HG02970 (cell line): Measurements from ENCODE around the gene CYYR1.

Experiments
- ATAC-seq: cut with Tn5 transposase; IDR thresholded peaks from one replicate; pipeline ENCODE4 v1.9.1; 2021; ENCODE audit warnings: mild to moderate bottlenecking, moderate library complexity, moderate number of reproducible peaks; ENCODE audit not compliant: unreplicated experiment, low FRiP score

Gene CYYR1

DNA sequence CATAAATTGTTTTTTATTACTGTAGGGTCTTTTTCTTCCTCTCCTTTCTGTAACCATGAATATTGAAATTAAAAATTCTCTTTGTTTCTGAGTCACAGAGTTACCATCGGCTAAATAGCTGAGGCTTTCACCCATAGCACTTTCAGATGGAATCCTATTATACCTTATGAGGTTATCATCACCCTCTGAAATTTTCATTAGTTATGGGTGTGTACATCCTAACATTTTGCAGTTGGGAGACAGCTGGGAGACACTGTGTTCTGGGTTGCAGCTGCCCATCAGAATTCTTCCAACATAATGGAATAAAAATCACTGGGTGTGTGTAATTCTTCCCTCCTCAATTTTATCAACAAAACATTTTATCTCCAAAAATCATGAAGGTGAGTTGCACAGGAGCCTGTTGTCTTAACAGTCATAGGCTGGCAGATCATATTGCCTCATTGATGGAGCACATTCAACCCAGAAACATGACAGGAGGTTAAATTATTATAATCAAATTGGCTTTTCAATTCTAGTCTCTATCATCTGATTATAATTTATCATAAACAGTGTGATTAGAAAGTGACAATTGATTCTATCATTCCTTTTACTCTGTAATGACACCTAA is 17.4 kb downstream of the CYYR1 start:
- ATAC-seq = no peak

DNA sequence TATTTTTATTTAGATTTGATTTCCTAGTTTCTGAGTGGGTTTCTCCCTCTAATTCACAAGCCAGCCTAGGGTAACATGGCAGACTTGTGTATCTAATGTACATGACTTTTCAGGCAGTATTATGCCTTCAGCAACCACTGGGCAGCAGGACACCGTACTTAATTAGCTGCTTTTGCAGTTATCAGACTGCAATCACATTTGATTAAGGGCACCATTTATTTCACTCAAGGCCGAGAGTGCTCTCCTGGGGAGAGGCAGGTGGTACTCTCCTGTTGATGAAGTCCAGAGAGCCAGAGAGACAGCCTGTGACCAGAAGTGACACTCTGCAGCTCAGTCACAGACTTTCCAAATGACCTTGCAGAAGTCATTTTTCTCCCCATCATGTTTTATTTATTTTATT is 18.7 kb downstream of the CYYR1 start:
- no peak for ATAC-seq

DNA sequence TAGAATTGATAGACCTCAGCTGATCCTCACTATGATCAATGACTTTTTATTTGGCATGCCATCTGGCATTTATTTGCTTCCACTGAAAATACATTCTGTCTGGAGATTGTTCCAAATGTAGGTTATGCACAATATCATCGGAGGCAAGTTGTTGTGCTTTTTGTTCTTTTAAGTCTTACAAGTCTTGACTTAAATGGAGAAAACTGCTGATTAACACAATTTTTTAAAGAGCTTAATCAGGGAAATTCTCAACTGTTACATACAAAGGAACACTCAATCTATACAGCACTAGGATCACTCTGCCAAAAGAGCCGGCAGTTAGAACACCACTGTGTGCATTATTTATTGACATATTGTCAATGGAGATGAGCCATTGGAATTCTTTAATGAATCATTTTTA is 19.2 kb downstream of the CYYR1 start:
- ATAC-seq = no peak

DNA sequence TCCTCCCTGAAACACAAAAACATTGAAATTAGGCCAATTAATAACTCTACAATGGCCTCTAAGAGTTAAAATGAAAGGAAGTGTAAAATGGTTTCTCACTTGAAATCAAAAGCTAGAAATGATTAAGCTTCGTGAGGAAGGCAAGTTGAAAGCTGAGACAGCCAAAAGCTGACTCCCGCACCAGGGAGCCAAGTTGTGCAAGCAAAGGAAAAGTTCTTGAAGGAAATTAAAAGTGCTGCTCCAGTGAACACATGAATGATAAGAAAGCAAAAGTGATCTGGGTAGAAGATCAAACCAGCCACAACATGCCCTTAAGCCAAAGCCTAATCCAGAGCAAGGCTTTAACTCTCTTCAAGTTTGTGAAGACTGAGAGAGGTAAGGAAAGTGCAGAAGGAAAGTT is 22.8 kb downstream of the CYYR1 start:
- no peak for ATAC-seq

DNA sequence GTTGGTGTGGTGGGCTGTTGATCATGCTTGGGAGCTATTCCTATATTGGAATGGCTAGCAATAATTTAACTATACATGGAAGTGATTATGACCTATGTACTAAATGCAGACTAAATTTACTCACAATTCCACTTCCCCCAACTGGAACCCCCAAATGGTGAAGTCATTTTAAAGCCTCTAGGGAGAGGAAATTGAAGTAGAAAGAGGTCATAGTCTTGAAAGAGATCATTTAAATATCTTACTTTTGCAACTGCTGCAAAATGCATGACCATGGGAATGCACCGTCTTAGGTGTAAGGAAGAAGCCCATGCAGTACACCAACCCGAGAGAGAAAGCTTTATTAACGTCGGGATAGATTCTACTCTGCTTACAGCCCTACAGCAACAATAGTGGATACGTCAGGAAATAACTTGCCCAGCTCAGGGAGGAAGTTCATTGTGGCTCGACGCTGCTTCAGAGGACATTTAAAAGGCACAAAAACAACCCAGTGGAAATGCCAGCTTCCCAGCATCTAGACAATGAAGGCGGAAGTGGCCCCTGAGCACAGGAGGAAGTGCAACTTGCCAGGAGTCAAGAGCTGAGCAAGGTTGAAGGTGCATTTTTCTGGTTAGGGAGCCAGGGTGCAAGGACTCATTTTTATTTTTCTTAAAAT is 26.5 kb downstream of the CYYR1 start:
- ATAC-seq = no peak

DNA sequence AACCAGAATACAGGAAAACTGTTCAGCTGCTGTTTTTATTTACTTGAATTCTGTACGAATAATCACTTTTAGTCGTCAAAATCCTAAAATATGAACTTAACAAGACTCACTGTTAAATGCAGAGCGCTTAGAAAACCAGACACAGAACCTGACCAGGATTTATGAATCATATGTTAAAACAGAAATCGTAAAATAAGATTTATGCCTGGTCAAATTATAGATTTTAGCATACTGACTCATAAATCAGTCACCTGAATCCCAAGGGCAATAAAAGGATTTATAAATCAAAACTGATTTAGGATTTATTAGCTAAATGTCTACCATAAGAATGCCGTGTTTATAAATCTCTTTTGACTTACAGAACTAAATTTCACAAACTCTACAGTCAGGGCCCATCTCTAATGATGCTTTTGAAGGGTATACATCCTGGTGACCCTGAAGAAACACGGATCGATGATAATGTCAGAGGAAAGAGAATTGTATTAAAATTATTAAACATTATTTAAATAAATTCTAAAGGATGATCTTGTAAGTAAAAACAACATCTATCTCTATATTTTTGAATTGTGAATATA is 28.8 kb downstream of the CYYR1 start:
- ATAC-seq = no peak

DNA sequence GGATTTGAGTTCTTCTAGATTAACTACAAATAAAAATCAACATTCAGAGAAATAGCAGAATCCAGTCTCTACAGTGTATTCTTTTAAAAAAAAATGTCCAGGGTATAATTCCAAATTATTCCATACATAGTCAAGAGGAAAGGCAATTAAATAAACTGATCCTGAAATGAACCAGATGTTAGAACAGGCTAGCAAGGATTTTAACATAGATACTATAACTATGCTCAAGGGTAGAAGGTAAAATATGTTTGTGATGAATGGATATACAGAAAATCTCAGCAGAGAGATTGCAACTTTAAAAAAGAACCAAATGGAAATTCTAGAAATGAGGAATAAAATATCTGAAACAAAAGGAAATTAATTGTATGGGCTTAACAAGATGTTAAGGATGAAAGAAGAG is 32.4 kb downstream of the CYYR1 start:
- no peak for ATAC-seq

DNA sequence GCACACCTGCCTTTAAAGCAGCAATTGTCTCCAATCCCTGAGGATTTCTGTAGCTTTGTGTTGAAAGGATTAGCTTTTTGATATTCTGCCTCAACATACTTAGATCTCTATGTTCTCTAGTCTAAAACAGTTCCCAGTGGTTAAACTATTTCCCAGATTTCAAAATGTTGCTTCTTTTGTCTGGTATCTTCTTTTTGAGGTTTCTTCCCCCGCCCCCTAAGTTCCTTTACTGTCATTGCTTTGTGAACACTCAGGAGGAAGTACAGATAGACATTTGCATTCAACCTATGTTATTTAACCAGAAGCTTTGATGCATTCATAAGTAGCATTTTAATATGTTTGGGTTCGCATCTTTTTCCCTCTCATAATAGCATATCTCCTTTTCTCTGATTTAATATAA is 33.5 kb downstream of the CYYR1 start:
- no peak for ATAC-seq

DNA sequence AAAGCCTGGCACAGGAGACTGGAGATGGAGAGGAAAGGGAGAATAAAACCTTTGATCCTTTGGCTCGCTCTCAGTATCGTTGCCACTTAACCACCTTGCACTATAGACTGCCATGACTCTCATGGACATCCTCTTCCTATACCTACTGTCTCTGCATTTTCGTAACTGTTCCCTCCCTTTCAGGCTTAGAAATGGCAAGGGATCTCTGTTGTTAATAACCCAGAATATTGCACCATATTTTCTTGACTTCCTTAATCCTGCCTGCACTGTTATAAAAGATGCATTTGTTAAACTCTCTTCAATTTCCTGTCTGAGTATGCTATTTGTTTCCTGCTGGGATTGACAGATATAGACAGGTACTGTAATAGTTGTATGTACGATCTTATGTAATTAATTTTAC is 38.6 kb downstream of the CYYR1 start:
- ATAC-seq = no peak

DNA sequence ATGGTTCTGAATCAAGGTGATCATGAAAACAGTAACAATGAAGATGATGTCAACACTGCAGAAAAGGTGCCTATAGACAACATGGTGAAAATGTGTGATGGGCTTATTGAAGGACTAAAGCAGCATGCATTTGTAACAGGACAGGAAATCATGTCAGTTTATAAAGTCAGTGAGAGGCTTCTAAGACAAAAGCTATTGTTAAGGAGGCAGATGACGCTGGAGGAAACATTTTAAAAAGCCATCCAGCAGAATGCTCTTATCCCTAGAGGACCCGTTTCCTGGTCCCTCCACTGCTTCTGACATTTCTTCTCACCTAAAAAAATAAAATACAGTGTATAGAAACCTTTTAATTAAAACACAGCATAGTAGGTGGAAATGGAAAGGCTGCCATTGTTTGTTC is 40.9 kb downstream of the CYYR1 start:
- ATAC-seq = no peak

DNA sequence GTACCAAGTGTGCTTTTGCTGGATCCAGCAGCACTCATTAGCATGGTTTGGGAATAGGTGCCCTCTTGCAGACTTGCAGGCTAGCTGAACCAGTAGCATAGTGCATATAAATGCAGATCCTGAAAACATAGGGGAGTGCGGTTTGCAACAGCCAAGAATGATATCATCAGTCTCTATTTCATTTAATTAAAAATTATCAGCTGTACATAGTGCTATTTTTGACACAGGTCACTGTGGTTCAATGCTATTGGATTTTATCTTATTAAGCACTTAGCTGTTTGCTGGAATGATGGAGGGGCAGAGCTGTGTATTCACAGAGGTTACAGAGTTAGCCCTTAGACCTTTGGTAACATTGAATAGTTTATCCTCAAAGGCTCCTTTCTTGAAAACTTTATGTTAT is 43.6 kb downstream of the CYYR1 start:
- ATAC-seq = no peak

DNA sequence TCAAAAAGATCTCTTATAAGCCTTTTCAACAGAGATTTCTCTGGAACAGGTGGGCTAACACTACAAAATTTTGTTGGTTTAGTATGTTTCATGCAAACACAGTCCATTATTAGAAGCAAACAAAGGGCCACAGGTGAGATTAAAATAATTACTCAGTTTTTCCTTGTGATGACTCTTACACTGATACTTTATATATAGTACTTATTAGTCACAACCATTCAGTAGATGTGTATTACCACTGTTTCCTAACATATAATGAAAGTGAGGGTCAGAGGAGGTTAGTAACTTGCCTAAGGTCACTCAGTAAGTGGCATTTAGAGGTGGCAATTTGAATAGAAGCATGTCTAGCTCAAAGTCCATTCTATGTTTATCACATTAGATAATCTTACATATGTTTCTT is 44.2 kb downstream of the CYYR1 start:
- ATAC-seq = no peak

DNA sequence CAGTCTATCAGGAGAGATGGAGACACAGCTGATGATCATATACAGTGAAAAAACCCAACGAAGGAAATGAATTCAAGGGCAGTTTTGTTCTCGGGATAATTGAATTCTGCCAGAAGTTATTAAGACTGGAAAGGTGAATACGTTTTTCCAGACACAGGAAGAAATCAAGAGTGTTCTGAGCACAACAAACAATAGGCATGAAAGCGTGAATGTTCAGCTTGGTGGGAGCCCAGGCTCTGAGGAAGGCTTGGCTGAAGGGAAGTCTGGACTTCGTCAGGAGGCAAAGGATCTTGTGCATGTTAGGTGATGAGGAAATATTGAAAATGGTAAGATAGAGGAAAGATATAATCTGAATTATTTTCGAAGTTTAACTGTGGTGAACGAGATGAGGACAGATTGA is 50.4 kb downstream of the CYYR1 start:
- no peak for ATAC-seq

DNA sequence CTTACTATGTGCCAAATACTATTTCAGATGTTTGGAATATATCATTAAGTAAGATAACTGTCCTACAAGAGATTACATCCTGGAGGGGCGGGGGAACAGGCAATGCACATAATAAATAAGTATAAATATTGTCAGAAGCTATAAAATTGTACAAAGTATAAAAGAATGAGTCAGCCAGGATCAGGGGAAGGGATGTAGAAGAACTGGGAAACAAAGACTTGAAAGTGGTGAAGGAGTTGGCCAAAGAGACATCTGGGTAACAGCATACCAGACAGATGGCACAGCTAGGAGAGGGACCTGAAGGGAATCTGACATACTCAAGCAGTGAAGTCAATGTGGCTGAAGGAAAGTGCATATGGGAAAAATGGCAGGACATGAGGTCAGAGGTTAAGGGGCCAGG is 53.9 kb downstream of the CYYR1 start:
- no peak for ATAC-seq

DNA sequence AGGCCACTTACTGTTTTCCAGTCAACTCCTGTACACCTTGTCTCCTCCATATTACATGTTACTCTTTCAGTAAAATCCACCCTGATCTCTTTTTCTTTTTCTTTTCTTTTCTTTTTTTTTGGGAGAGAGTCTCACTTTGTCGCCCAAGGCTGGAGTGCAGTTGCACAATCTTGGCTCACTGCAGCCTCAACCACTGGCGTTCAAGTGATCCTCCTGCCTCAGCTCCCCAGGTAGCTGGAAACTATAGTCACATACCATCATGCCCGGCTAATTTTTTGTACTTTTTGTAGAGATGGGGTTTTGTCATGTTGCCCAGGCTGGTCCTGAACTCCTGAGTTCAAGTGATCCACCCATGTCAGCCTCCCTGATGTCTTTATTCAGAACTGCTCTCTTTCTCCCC is 57.8 kb downstream of the CYYR1 start:
- ATAC-seq = no peak

DNA sequence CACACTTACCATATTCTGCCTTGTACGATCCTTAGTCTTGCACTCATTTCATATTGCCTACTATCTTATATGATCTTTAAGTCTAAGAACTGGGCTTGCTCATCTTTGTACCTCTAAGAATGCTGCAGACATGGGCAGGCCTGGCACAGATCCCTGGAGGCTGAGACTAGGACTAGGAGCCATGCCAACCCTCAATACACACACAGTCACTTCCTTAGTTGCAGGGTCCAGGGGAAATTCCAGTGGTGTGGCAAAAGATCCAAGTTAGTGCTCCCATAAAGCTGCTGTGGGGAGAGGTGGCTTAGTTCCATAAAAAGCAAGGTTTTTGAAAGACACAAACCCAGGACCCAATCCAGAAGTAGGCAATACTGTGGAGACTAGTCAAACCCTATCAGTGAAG is 59.9 kb downstream of the CYYR1 start:
- ATAC-seq = no peak

DNA sequence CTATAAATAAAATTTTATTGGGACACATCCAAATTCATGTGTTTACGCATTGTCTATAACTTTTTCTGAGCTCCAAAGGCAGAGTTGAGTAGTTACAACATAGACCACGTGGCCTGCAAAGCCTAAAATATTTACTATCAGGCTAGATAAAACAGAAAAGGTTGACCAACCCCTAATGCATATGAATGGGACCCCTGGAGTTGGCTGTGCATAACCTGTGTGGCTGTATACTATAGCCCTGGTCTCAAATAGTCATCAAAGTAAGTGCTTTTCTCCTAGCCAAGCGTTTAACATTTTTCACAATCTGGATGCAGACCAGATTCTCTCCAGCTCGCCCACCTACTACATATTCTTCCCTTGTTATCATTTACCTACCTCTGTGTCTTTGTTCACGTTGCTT is 60.4 kb downstream of the CYYR1 start:
- no peak for ATAC-seq

DNA sequence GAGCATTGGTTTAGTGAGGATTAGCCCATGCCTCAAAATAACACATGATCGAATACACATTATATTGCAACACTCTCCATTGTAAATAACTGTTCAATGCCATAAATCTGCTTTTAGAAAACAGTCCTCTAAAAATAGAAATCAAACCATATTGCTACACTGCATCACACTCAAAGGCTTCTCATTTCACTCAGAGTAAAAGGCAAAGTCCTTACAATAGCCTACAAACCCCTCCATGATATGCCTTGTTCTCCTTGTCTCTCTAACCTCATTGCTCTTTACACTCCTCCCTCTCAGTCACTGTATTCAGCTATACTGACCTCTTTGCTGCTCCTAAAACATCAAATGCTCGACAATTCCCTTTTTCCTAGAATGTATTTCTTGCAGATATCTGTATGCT is 64.2 kb downstream of the CYYR1 start:
- ATAC-seq = no peak

DNA sequence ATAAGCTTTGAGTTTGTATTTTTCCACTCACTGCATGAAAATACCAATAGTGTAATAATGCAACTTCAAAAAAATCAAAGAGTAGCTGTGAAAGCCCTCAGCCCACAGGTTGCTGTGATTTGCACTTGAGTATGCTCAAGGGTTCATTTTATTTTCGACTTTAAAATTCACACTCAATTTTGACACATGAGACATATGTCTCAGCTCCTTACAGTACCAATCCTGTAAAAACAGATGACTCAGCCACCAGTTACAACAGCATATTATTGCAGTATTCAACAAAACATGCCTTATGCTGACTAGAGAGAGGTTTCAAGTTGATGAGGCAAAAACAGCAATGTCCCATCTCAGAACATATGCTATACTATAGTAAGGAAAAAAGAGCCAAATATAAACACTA is 66.1 kb downstream of the CYYR1 start:
- no peak for ATAC-seq

DNA sequence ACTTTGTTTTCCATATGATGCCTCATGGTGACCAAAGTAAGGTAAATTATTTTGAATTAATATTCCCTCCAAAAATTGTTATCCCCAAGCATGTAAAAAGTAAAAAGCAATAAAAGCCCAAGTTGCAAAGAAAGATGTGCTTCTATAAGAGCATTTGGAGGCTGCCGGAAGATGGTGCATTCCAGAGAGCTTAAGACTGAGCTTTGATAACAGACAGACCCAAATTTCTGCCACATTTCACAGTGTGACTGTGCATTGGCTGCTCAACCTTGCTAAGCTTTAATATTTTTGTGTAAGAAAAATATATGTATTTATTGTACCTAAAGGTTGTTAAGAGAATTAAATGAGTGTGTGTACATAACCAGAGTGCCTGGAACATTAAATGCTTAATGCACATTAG is 67.9 kb downstream of the CYYR1 start:
- no peak for ATAC-seq

DNA sequence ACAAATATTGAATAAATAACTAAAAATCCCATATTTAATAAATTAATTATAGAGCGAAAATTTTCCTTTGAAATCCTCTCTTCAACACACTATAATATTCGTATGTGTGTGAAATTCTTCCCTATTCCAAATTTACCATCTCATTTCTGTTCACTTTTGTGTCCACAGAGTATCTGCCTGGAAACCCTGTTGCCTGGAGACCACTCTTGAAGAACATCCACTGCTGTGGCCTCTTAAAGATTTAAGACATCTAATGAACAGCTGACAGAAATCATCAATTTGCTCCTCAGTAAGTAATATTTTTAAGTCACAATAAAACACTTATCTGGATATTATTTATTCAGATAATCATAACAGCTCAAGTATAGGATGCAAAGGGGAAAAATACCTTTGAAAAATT is 69.7 kb downstream of the CYYR1 start:
- no peak for ATAC-seq

DNA sequence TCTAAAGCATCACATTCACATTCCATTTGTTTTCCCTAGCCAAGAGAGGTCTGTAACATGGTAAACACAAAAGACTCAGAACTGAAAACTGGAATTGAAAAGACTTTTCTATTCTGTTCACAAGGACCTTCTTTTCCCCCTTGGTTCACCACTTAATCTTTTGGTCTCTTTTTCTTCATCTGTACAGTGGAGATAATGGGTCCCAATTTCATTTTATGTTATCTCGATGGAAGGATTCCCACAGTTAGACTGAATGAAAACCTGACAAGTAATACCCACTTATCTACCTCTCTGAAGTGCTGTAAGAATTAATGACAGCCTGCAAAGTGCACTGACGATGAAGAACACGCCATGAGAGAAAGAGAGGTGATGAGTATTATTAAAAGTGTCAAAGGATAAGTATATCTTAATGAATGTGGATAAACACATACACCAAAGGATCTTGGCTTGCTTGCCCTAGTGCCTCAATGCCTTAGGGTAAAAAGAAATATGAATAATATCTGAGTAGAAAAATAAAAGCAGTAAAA is 71.5 kb downstream of the CYYR1 start:
- no peak for ATAC-seq
